ENCODE data around the gene RASD1.
"Not testable (repeated sequence)": the region's sequence is repeated elsewhere in the genome, so short reads cannot be mapped to it uniquely, and the experiment has no call there.

RASD1 gene

DNA sequence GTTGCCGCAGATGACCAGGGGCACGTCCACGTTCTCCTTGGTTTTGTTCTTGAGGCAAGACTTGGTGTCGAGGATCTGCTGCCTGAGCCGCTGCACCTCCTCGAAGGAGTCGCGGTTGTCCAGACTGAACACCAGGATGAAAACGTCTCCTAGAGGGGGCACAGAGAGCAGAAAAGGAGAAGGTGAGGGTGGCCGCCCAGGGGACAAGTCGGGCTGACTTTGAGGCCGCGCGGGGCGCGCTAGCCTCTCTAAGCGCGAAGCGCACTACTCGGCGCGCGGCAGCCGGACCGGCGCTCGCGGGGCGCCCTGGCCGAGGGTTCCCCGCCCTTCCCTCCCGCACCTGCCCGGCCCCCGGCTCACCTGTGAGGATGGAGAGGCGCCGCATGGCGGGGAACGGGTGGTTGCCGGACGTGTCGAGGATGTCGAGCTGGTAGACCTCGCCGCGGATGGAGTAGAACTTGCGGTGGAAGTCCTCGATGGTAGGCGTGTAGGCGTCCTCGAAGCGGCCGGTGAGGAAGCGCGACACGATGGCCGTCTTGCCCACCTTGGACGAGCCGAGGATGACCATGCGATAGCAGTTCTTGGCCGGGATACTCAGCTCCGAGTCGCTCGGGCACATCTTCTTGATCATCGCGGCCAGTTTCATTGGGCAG is 533 bp downstream of the RASD1 start:
- DNase-seq = peak; percentile 37

GRCh38 chr17:17494870-17495535 is 1.2 kb downstream of the RASD1 start:
- DNase-seq = peak; percentile 53

GRCh38 chr17:17494499-17494869 is 1.7 kb downstream of the RASD1 start:
- no peak for DNase-seq

GRCh38 chr17:17493986-17494466 is 2.2 kb downstream of the RASD1 start:
- no peak for DNase-seq

DNA sequence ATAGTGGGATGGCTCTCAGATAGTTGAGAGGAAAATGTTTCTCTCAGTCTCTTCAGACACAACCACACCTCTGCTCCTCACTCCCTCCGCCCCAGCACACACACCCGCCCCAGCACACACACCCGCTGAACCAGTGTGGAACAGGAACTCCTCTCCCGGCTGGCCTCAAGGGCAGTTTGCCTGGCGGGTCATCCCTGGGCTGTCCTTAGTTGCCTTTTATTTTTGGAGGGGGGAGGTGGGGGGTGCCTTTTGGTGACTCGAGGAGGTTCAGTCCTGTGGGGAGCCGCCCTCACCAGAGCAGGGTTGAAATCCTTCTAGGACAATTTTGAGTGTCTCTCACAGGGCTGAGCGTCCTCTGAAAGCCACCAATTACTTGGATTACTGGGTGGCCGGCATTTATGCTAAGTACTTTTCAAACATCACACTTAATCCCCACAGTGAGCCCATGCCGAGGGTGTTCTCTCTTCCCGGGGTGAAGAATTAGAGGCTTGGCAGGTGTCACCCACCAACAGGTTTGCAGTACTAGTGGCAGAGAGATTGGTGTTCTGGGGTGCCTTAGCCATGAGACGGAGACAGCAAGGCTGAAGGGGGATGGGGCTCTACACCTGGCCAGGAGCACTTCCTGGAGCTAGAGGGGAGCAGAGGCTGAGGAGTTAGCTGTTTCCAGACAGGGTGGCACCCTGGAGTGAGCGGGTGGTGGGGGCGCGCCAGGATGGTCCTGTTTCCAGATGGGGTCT is 2.8 kb downstream of the RASD1 start:
- no peak for DNase-seq

- DNase-seq = no peak
These were observed 3.6 kb downstream of the RASD1 start for GRCh38 chr17:17492571-17492970.

GRCh38 chr17:17492085-17492484 is 4.1 kb downstream of the RASD1 start:
- no peak for DNase-seq

DNA sequence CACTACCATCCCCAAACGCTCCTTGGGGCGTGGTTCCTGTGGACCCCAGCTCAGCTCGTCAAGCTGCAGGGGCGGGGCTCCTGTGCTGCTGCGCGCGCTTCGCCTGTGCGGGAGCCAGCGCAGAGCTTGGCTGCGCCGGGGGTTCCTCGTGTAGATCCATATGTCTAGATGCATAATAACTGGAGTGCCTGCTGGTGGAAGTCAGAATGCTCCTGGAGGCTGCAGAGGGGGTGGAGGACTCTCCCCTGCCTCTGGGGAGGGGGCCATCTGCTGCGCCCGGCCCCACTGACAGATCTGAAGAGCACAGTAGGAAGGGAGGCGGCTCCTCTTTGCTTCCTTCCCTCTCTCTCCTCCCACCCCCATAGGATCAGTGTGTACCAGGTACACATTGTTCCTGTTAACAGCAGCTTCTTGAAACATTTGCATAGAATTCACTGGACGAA is 4.6 kb downstream of the RASD1 start:
- DNase-seq = no peak

GRCh38 chr17:17491031-17491471 is 5.1 kb downstream of the RASD1 start:
- no peak for DNase-seq

- DNase-seq = no peak
These were observed 8.2 kb downstream of the RASD1 start for GRCh38 chr17:17487998-17488397.

- not testable (repeated sequence) for DNase-seq
These were observed 9.8 kb downstream of the RASD1 start for GRCh38 chr17:17486416-17486815.

GRCh38 chr17:17485420-17485819 is 10.8 kb downstream of the RASD1 start:
- no peak for DNase-seq

- no peak for DNase-seq
These were observed 11.7 kb downstream of the RASD1 start for GRCh38 chr17:17484451-17484899.

- no peak for DNase-seq
These were observed 14.3 kb downstream of the RASD1 start for GRCh38 chr17:17481860-17482259.

DNA sequence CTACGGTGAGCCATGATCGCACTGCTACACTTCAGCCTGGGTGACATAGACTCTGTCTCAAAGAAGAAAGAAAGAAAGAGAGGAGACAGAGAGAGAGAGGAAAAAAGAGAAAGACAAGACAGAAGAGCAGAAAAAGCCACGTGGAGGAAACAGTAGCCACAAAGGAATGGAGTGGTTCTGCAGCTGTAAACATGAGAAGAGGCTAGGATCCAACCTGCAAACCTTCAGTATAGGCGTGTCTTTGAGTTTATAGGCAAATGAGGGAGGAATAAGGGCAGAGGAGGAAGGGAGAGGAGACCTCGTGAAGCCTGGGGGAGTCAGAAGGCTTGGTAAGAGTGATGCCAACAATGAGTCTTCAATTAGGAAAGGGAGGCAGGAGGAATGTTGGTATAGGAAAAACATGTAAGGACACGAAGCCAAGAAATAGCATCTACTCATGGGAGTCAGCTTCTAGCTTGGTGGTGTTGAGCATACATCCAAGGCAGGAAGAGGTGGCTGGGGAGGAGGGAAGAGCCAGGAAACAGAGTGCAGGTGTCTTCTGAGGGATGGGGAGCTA is 15.5 kb downstream of the RASD1 start:
- no peak for DNase-seq

- no peak for DNase-seq
These were observed 17.0 kb downstream of the RASD1 start for GRCh38 chr17:17479209-17479608.

DNA sequence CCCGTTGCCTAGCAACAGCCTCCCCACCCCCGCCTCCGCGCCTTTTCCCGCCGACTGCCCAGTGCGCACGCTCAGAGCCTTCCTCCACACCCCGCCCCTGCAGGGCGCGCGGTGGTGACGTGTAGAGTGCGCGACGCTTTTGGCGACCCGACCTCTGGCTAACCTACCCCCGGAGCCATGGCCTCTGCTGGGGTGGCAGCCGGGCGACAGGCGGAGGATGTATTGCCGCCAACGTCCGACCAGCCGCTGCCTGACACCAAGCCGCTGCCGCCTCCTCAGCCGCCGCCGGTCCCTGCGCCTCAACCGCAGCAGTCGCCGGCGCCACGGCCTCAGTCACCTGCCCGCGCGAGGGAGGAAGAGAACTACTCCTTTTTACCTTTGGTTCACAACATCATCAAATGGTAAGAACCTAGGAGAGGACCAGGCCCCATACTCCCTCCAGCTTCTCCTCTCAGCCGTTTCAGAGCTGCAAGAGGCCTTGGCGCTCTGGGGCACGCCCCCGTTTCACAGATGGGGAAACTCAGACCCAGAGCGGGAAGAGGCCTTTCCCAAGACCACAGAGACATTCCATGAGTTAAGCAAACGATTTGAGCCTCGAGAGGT is 19.2 kb downstream of the RASD1 start, which contains the start of gene MED9:
TSS of gene MED9 (plus strand) at position 136 of the 603 bp plus-strand sequence. CDS start at position 178, 42 bp downstream.
- peak; percentile 98 for DNase-seq

DNA sequence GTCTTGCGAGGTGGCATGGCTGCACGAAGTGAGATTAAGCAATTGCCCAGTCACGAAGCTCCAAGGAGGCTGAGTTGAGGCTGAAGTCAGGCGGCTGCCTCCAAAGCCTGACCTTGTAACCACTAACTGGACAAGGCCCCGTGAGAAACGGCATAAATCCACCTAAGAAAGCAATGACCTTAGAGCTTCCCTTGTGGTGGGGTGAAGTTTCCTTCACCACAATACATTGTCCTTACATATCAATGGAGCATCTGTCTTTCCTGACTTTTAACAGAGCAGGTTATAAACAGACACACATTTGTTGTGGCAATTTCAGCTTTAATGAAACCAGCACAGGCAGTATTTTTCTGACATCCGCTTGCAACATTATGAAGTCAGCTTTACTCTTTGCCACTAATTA is 21.9 kb downstream of the RASD1 start:
- no peak for DNase-seq

- DNase-seq = no peak
These were observed 23.8 kb downstream of the RASD1 start for GRCh38 chr17:17472333-17472920.

DNA sequence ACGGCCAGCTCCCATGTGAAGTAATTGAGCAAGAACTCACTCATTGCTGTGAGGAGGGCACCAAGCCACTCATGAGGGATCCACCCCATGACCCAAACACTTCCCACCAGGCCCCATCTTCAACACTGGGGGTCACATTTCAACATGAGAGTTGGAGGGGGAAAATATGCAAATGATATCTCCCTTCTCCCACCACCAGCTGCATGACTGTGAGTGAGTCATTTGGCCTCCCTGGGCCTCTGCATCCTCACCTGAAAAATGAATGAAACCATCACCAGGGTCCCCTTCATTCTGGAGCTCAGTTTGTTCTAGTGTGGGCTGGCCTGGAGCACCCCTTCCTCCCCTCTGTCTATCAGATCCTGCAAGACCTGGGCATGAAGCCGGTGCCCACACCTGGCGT is 26.2 kb downstream of the RASD1 start:
- no peak for DNase-seq

DNA sequence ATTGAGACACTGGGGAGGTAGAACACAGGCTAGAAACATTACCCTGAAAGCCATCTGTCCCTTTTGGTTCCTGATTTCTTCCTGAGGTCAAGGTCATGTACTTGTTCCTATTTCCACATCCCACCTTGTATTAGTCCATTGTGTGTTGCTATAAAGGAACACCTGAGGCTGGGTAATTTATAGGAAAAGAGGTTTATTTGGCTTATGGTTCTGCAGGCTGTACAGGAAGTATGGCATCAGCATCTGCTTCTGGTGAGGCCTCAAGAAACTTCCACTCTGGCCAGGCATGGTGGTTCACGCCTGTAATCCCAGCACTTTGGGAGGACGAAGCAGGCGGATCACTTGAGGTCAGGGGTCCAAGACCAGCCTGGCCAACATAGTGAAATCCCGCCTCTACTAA is 26.8 kb downstream of the RASD1 start:
- DNase-seq = no peak

DNA sequence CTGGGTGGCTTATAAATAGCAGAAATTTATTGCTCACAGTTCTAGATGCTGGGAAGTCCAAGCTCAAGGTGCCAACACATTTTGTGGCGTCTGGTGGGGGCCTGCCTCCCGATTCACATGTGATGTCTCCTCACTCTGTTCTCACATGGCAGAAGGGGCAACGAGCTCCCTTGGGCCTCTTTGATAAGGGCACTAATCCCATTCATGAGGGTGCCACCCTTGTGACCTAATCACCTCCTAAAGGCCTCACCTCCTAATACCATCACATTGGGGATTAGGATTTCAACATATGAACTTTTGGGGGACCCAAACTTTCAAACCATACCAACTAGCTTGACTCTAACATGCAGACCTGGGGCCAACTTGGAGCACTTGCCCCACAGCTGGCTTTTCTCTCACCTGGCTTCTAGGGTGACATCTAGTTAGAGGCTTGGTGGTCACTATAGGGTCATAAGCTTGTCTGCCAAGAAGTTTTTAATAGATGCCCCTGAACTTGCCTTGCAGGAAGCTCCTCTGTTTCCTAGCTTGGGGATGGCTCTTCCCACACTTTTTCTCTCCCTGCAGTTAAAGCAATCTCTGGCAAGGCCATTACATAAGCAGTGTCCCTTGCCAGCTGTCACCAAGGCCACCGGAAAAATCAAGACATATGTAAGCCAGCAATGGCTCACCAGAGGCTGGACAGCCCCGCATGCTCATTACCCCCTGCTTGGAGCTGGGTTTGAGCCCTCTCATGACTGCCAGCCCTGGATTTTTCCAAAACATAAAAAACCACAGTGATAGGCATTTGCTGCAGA is 27.8 kb downstream of the RASD1 start:
- no peak for DNase-seq
